Colonic mucosa (tissue), 4 donors: ENCODE results near the gene ADPGK. TPM values are rescaled to one million over a fixed set of nuclear protein-coding genes. Genes with fewer than 3 reads are reported as not detected.

ENCODE experiments used
- DNase-seq: peaks from one replicate; pipeline ENCODE4 v3.0.0-alpha.2; 2020
- H3K27ac ChIP-seq: fragments of 200-600 bp; one replicate; pipeline ENCODE4 v1.8.0; 2021
- H3K27me3 ChIP-seq: fragments of 200-600 bp; one replicate; pipeline ENCODE4 v1.8.0; 2021
- H3K36me3 ChIP-seq: fragments of 200-600 bp; one replicate; pipeline ENCODE4 v1.8.0; 2021
- H3K4me1 ChIP-seq: fragments of 200-600 bp; one replicate; pipeline ENCODE4 v1.8.0; 2021; ENCODE audit warnings: mild to moderate bottlenecking
- H3K4me3 ChIP-seq: fragments of 200-600 bp; one replicate; pipeline ENCODE4 v1.8.0; 2021
- H3K9ac ChIP-seq, 2 donors: one replicate each; pipeline ENCODE4 v1.7.0; 2013; ENCODE audit warnings: control low read depth in 2 of 2, low read depth in 2 of 2, low read length in 2 of 2
- H3K9me3 ChIP-seq: fragments of 200-600 bp; one replicate; pipeline ENCODE4 v1.8.0; 2021
- intact Hi-C: fragments of 100-400 bp; cut with DNase I; formaldehyde crosslinking; loops from one replicate; pipeline ENCODE4 v1.14.1; 2022
- total RNA-seq, 2 donors: library from RNA; stranded (reverse); fragmentation: NEBNext Ultra II Directional in 1 of 2; extraction: Animal tissue kit (Norgen Biotek cat#: 25700) in 1 of 2; gene quantifications; one replicate each; pipeline ENCODE4 v1.2.1, GENCODE V29; 2021
- TF ChIP-seq, protein P1 (sequence below): fragments of 200-600 bp; IDR thresholded peaks from one replicate; pipeline ENCODE4 v1.8.0; 2022; ENCODE audit warnings: antibody characterized with exemption, mild to moderate bottlenecking
- donor health status: healthy.
- donor health status: DM: no; HTN: no; CAD: no.
- donor health status: DM: no; HTN: no; CAD: no.

Gene ADPGK
- total RNA-seq, 2 donors from 2014 or later = 29.8 to 44.6 TPM

DNA sequence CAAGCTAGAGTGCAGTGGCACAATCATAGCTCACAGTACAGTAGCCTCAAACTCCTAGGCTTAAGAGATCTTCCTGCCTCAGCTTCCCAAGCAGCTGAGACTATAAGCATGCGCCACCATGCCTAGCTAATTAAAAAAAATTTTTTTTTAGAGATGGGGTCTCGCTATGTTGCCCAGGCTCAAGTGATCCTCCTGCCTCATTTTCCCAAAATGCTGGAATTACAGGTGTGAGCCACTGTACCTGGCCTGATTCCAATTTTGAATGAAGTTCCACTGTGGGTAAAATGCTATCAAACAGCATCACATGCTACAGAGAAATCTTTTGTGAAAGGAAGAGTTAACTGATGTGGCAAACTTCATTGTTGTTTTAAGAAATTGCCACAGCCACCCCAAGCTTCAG is 17.5 kb downstream of the ADPGK start:
- H3K4me1 ChIP-seq = no peaks in the 10 kb centered on the region
- no peak overlapping the region for H3K9ac ChIP-seq
- H3K27ac ChIP-seq = no peak overlapping the region
- TF ChIP-seq, protein P1, sequence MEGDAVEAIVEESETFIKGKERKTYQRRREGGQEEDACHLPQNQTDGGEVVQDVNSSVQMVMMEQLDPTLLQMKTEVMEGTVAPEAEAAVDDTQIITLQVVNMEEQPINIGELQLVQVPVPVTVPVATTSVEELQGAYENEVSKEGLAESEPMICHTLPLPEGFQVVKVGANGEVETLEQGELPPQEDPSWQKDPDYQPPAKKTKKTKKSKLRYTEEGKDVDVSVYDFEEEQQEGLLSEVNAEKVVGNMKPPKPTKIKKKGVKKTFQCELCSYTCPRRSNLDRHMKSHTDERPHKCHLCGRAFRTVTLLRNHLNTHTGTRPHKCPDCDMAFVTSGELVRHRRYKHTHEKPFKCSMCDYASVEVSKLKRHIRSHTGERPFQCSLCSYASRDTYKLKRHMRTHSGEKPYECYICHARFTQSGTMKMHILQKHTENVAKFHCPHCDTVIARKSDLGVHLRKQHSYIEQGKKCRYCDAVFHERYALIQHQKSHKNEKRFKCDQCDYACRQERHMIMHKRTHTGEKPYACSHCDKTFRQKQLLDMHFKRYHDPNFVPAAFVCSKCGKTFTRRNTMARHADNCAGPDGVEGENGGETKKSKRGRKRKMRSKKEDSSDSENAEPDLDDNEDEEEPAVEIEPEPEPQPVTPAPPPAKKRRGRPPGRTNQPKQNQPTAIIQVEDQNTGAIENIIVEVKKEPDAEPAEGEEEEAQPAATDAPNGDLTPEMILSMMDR = no peak
- H3K36me3 ChIP-seq = no peaks in the 10 kb centered on the region
- DNase-seq = no peak
- H3K27me3 ChIP-seq = no peaks in the 10 kb centered on the region
- intact Hi-C loops = no loop called here
- no peak overlapping the region for H3K4me3 ChIP-seq
- H3K9me3 ChIP-seq = no peaks in the 10 kb centered on the region

DNA sequence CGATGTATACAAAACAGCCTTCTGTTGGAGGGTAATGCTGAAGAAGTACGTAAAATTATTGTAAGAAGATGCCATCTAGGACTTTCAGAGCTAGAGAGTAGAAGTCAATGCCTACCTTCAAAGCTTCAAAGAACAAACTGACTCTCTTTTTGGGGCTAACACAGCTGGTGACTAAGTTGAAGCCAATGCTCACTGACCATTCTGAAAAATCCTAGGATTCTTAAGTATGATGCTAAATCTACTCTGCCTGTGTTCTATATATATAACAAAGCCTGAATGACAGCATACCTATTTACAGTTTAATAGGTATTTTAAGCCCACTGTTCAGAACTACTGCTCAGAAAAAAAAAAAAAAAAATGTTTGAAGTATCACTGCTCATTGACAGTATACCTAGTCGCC is 18.9 kb downstream of the ADPGK start:
- Histone ChIP-seq H3K27me3 (no peaks in the 10 kb centered on the region), H3K9ac (no peak overlapping the region), H3K9me3 (no peaks in the 10 kb centered on the region), H3K4me1 (no peaks in the 10 kb centered on the region), H3K27ac (no peak overlapping the region), H3K4me3 (no peak overlapping the region), H3K36me3 (no peaks in the 10 kb centered on the region)
- TF ChIP-seq, protein P1 = no peak
- no peak for DNase-seq
- intact Hi-C loops = no loop called here

- Histone ChIP-seq H3K27ac (no peak overlapping the region), H3K9ac (no peak overlapping the region), H3K4me3 (no peak overlapping the region), H3K9me3 (no peaks in the 10 kb centered on the region), H3K27me3 (no peaks in the 10 kb centered on the region), H3K4me1 (no peaks in the 10 kb centered on the region), H3K36me3 (peaks cover under 1% of the 10 kb centered on the region)
- TF ChIP-seq, protein P1 = no peak
- intact Hi-C loops = no loop called here
- DNase-seq = no peak
These were observed 22.8 kb downstream of the ADPGK start for GRCh38 chr15:72760590-72761260.

DNA sequence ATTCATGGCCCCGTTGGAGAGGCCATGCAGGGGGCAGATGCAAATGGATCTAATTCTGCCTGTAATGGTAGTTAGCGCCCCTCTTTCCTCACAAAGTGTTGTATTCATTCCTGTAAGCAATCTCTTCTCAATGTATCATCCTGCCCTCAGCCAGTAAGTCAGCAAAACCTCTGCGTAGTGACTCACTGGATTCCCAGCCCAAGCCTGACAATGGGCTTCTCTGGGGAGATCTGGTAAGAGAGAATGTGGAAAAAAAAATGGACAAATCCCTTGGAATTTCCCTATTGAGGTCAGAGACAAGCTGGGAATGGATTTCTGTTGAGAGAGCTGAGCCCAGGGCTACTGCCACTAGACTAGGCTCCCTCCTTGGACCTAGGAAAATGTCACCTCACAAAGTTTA is 25.4 kb downstream of the ADPGK start:
- intact Hi-C loops = no loop called here
- Histone ChIP-seq H3K36me3 (peaks cover 9% of the 10 kb centered on the region), H3K9me3 (no peaks in the 10 kb centered on the region)

GRCh38 chr15:72754096-72754495 is 29.5 kb downstream of the ADPGK start:
- Histone ChIP-seq H3K27me3 (no peaks in the 10 kb centered on the region), H3K4me3 (no peak overlapping the region), H3K4me1 (no peaks in the 10 kb centered on the region), H3K36me3 (peaks cover 9% of the 10 kb centered on the region), H3K9me3 (no peaks in the 10 kb centered on the region), H3K9ac (no peak overlapping the region), H3K27ac (no peak overlapping the region)
- intact Hi-C loops = no loop called here
- TF ChIP-seq, protein P1 = no peak
- no peak for DNase-seq

More for the DNA sequence above, 25.4 kb downstream of the ADPGK start:
- Histone ChIP-seq H3K4me1 (no peaks in the 10 kb centered on the region), H3K4me3 (no peak overlapping the region), H3K27ac (no peak overlapping the region), H3K27me3 (no peaks in the 10 kb centered on the region), H3K9ac (no peak overlapping the region)
- TF ChIP-seq, protein P1 = no peak
- DNase-seq = no peak
